ENCODE measurements around the gene DOK7. TPM values are rescaled to one million over a fixed set of nuclear protein-coding genes. Genes with fewer than 3 reads are reported as not detected.
A peak's percentile ranks its signal among the peaks of the same experiment; 100 is the strongest.

DOK7 gene
- total RNA-seq, 1 donor from 2014 or later: 0.72 TPM

DNA sequence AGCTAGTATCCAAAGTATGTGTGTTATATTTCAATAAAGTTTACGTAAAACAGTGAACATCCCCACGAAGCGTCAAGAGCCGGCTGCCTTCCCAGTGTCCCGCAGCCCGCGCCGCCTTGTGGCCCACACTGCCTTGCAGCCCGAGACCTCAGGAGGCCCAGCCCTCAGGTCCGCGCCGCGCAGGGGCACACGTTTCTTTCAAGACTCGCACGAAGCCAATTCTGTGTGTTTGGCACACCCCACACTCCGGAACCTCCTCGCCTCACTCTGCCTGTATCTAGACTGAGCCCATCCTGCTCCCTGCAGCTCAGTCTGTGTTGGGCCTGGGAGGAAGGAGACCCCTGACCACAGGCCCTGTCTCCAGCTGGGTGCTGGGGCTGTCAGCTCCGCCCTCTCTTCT, 63.4 kb downstream of the DOK7 start:
- H3K4me3 Mint-ChIP-seq: no peak overlapping the region
- H3K9me3 Mint-ChIP-seq: no peaks in the 10 kb centered on the region
- peaks cover 3% of the 10 kb centered on the region for H3K36me3 Mint-ChIP-seq
- no peaks in the 10 kb centered on the region for H3K27me3 Mint-ChIP-seq
- TF ChIP-seq CTCF (conservative IDR thresholded peaks at IDR 0.05): no peak
- peaks cover 14% of the 10 kb centered on the region for H3K4me1 Mint-ChIP-seq (ENCODE audit: unreplicated experiment)
- H3K27ac Mint-ChIP-seq: no peak overlapping the region
- no peak for DNase-seq (ENCODE audit: extremely low spot score, unreplicated experiment)

- H3K36me3 Mint-ChIP-seq: peaks cover 3% of the 10 kb centered on the region
- no peak for DNase-seq (ENCODE audit: extremely low spot score, unreplicated experiment)
Observed at GRCh38 chr4:3527101-3527913, 64.2 kb downstream of the DOK7 start.

GRCh38 chr4:3527914-3528876, 65.1 kb downstream of the DOK7 start:
- DNase-seq (ENCODE audit: extremely low spot score, unreplicated experiment): peak; percentile 65
- Mint-ChIP-seq H3K9me3 (no peaks in the 10 kb centered on the region), H3K27me3 (no peaks in the 10 kb centered on the region), H3K4me3 (peak overlapping the region; percentile 17), H3K27ac (no peak overlapping the region), H3K4me1 (ENCODE audit: unreplicated experiment) (peaks cover 18% of the 10 kb centered on the region), H3K36me3 (peaks cover 3% of the 10 kb centered on the region)
- TF ChIP-seq CTCF (conservative IDR thresholded peaks at IDR 0.05): no peak

More at GRCh38 chr4:3527101-3527913, 64.2 kb downstream of the DOK7 start:
- Mint-ChIP-seq H3K4me3 (no peak overlapping the region), H3K4me1 (ENCODE audit: unreplicated experiment) (peaks cover 18% of the 10 kb centered on the region), H3K27me3 (no peaks in the 10 kb centered on the region), H3K9me3 (no peaks in the 10 kb centered on the region), H3K27ac (no peak overlapping the region)
- no peak for TF ChIP-seq CTCF (conservative IDR thresholded peaks at IDR 0.05)

DNA sequence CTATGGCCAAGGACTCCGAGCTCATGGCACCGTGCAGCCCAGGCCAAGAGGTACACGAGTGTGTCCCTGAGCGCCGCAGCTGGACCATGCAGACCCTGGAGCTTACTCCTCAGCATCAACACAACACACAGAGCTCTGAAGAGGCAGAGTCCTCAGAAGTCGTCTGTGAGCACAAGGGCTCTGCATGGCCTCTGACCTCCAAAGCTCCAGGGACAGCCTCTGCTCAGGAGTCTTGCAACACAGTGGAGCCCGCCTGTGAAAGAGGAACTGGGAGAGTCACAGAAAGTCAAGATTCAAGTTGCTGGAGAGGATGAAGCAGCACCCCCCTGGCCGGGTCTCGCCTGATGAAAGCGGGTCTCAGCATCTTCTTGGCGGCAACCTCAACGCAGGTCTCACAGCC, 66.3 kb downstream of the DOK7 start:
- no peaks in the 10 kb centered on the region for H3K9me3 Mint-ChIP-seq
- H3K36me3 Mint-ChIP-seq: peaks cover 3% of the 10 kb centered on the region
- peaks cover 9% of the 10 kb centered on the region for H3K27me3 Mint-ChIP-seq
- H3K27ac Mint-ChIP-seq: no peak overlapping the region
- peak; percentile 54 for DNase-seq (ENCODE audit: extremely low spot score, unreplicated experiment)
- H3K4me1 Mint-ChIP-seq (ENCODE audit: unreplicated experiment): peaks cover 18% of the 10 kb centered on the region
- H3K4me3 Mint-ChIP-seq: no peak overlapping the region
- no peak for TF ChIP-seq CTCF (conservative IDR thresholded peaks at IDR 0.05)

DNA sequence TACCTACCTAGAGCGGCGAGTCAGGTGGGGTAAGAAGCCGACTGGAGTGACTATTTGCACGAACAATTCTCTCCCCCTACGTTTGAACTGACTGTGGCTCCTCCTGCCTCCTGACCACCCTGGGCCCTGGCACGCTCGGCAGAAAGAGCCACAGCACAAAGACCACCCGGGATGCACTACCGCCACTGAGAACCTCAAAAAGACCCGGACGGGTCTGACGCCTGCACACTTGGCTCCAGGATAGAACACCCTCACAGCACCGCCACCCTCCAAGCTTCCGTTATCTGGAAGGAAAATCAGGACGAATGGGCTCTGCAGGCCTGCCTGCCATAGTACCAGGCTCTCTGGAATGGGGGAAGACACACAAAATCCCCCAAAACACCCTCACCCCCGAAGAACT, 66.9 kb downstream of the DOK7 start:
- Mint-ChIP-seq H3K27me3 (peaks cover 9% of the 10 kb centered on the region), H3K9me3 (peaks cover under 1% of the 10 kb centered on the region), H3K27ac (no peak overlapping the region), H3K4me1 (ENCODE audit: unreplicated experiment) (peaks cover 18% of the 10 kb centered on the region), H3K4me3 (peak overlapping the region; percentile 99), H3K36me3 (peaks cover 3% of the 10 kb centered on the region)
- DNase-seq (ENCODE audit: extremely low spot score, unreplicated experiment): peak; percentile 56
- no peak for TF ChIP-seq CTCF (conservative IDR thresholded peaks at IDR 0.05)

All from type B pancreatic cell (in vitro differentiated cells).